WTC11 (cell line): ENCODE measurements around the gene PABPN1. TPM values are rescaled to one million over a fixed set of nuclear protein-coding genes. Genes with fewer than 3 reads are reported as not detected.

ENCODE experiments used
- ATAC-seq: fragments of 200-7000 bp; cut with Tn5 transposase; 2 replicates; pipeline ENCODE4 v1.10.0; 2021; ENCODE audit warnings: mild to moderate bottlenecking, moderate library complexity
- CTCF ChIA-PET: fragments of 300-600 bp; sonication (Branson Sonifier 250); formaldehyde crosslinking; loops from one replicate; lab custom pipeline; 2021; ENCODE audit warnings: antibody characterized with exemption; lab: Charles Lee
- POLR2A ChIA-PET: fragments of 350-600 bp; sonication (Branson Sonifier 250); formaldehyde crosslinking; loops from one replicate; lab custom pipeline; 2021; ENCODE audit warnings: antibody characterized with exemption; lab: Charles Lee
- DNase-seq: peaks from one replicate; pipeline ENCODE4 v3.0.0; 2021; ENCODE audit warnings: low spot score
- H3K27ac Mint-ChIP-seq: 2 replicates; pipeline ENCODE4 v1.8.0; 2021; ENCODE audit warnings: mixed read lengths
- H3K27me3 Mint-ChIP-seq: 2 replicates; pipeline ENCODE4 v1.8.0; 2021; ENCODE audit warnings: low read depth, mild to moderate bottlenecking, moderate library complexity, mixed read lengths
- H3K36me3 Mint-ChIP-seq: 2 replicates; pipeline ENCODE4 v1.8.0; 2021; ENCODE audit warnings: mixed read lengths
- H3K4me1 Mint-ChIP-seq: 2 replicates; pipeline ENCODE4 v1.8.0; 2022; ENCODE audit warnings: mixed read lengths
- H3K4me3 Mint-ChIP-seq: 2 replicates; pipeline ENCODE4 v1.8.0; 2021; ENCODE audit warnings: mild to moderate bottlenecking, moderate library complexity, mixed read lengths
- H3K9me3 Mint-ChIP-seq: 2 replicates; pipeline ENCODE4 v1.8.0; 2021; ENCODE audit warnings: mixed read lengths
- AR ChIP-seq: fragments of 250-450 bp; sonication (Bioruptor Pico); IDR thresholded peaks from 2 replicates; pipeline ENCODE4 v1.9.0; 2021; ENCODE audit warnings: mild to moderate bottlenecking
- CTCF ChIP-seq: fragments of 200-600 bp; IDR thresholded peaks from 2 replicates; pipeline ENCODE4 v1.8.0; 2022; ENCODE audit warnings: antibody characterized with exemption
- ESRRA ChIP-seq: sonication (generic); formaldehyde crosslinking; IDR thresholded peaks from 2 replicates; pipeline ENCODE4 v1.8.1; 2022; ENCODE audit warnings: mild to moderate bottlenecking, missing genetic modification reagents, borderline replicate concordance
- ETV6 ChIP-seq: sonication (generic); formaldehyde crosslinking; IDR thresholded peaks from 2 replicates; pipeline ENCODE4 v1.8.1; 2022; ENCODE audit warnings: mild to moderate bottlenecking, missing genetic modification reagents
- FOXJ3 ChIP-seq: sonication (generic); formaldehyde crosslinking; IDR thresholded peaks from 2 replicates; pipeline ENCODE4 v1.9.0; 2021; ENCODE audit warnings: missing genetic modification reagents, mild to moderate bottlenecking, borderline replicate concordance
- FOXK1 ChIP-seq: sonication (generic); formaldehyde crosslinking; IDR thresholded peaks from 2 replicates; pipeline ENCODE4 v1.8.0; 2022; ENCODE audit warnings: mild to moderate bottlenecking, moderate library complexity, missing genetic modification reagents
- GTF2I ChIP-seq: fragments of 250-450 bp; sonication (Bioruptor Pico); conservative IDR thresholded peaks from 2 replicates; pipeline ENCODE4 v1.4.0; 2021; ENCODE audit warnings: mild to moderate bottlenecking
- PRDM15 ChIP-seq: sonication (generic); formaldehyde crosslinking; IDR thresholded peaks from 2 replicates; pipeline ENCODE4 v1.8.0; 2022; ENCODE audit warnings: missing genetic modification reagents
- TEAD1 ChIP-seq: sonication (generic); formaldehyde crosslinking; IDR thresholded peaks from 2 replicates; pipeline ENCODE4 v1.8.0; 2022; ENCODE audit warnings: mild to moderate bottlenecking, missing genetic modification reagents
- USF2 ChIP-seq: sonication (generic); formaldehyde crosslinking; IDR thresholded peaks from 2 replicates; pipeline ENCODE4 v1.8.1; 2023; ENCODE audit warnings: mild to moderate bottlenecking, missing genetic modification reagents, moderate library complexity
- ZMAT4 ChIP-seq: fragments of 250-450 bp; sonication (Bioruptor Pico); IDR thresholded peaks from 2 replicates; pipeline ENCODE4 v1.9.0; 2021; ENCODE audit warnings: mild to moderate bottlenecking
- ZNF232 ChIP-seq: sonication (generic); formaldehyde crosslinking; IDR thresholded peaks from 2 replicates; pipeline ENCODE4 v1.8.0; 2022; ENCODE audit warnings: mild to moderate bottlenecking, missing genetic modification reagents
- ZNF416 ChIP-seq: fragments of 250-450 bp; sonication (Bioruptor Pico); IDR thresholded peaks from 2 replicates; pipeline ENCODE4 v1.9.0; 2021; ENCODE audit warnings: mild to moderate bottlenecking, inconsistent platforms
- ZNF425 ChIP-seq: fragments of 250-450 bp; sonication (Bioruptor Pico); conservative IDR thresholded peaks from 2 replicates; pipeline ENCODE4 v1.9.0; 2021; ENCODE audit warnings: mild to moderate bottlenecking
- ZNF512 ChIP-seq: sonication (generic); formaldehyde crosslinking; IDR thresholded peaks from 2 replicates; pipeline ENCODE4 v1.8.1; 2022; ENCODE audit warnings: missing genetic modification reagents, borderline replicate concordance
- ZNF532 ChIP-seq: fragments of 250-450 bp; sonication (Bioruptor Pico); IDR thresholded peaks from 2 replicates; pipeline ENCODE4 v1.9.0; 2021; ENCODE audit warnings: mild to moderate bottlenecking, borderline replicate concordance
- total RNA-seq: library from RNA; stranded (reverse); gene quantifications from 3 replicates; pipeline ENCODE4 v1.2.3, GENCODE V29; 2021

Gene PABPN1
- total RNA-seq, 1 experiment from 2014 or later: 321 TPM

GRCh38 chr14:23322568-23323517 is 1.6 kb downstream of the PABPN1 start:
- DNase-seq (no peak), ATAC-seq (no peak)
- Mint-ChIP-seq H3K27me3 (no peaks in the 10 kb centered on the region), H3K4me1 (peaks cover 26% of the 10 kb centered on the region), H3K9me3 (no peaks in the 10 kb centered on the region), H3K36me3 (peaks cover 46% of the 10 kb centered on the region), H3K27ac (peak overlapping the region; percentile 96), H3K4me3 (peak overlapping the region; percentile 96)
- CTCF ChIA-PET: interaction anchor here (0.6 to 4.5 kb wide), 15 partner anchors 16 to 347 kb away, joined by 3 to 39 read pairs (median 8); partner anchors contain the start of genes BCL2L2, CEBPE, CMTM5 and PPP1R3E
- POLR2A ChIA-PET: interaction anchor here (0.6 to 2.7 kb wide), 7 partner anchors 16 to 331 kb away, joined by 3 to 32 read pairs (median 9); partner anchors contain the start of genes ACIN1, BCL2L2, C14orf119 and SLC22A17
- no peak for TF ChIP-seq CTCF
- no peak for TF ChIP-seq ZNF232 (CRISPR knock-in tag)
- TF ChIP-seq ZMAT4 (CRISPR knock-in tag): no peak
- TF ChIP-seq PRDM15 (CRISPR knock-in tag): no peak
- TF ChIP-seq ESRRA (CRISPR knock-in tag): no peak
- TF ChIP-seq FOXK1 (CRISPR knock-in tag): no peak
- no peak for TF ChIP-seq USF2 (CRISPR knock-in tag)
- TF ChIP-seq ETV6 (CRISPR knock-in tag): no peak
- TF ChIP-seq ZNF512 (CRISPR knock-in tag): no peak
- TF ChIP-seq ZNF416 (CRISPR knock-in tag): no peak
- TF ChIP-seq FOXJ3 (CRISPR knock-in tag): no peak
- no peak for TF ChIP-seq ZNF425
- TF ChIP-seq GTF2I (CRISPR knock-in tag): no peak
- TF ChIP-seq ZNF532: no peak
- no peak for TF ChIP-seq AR (CRISPR knock-in tag)
- no peak for TF ChIP-seq TEAD1
